ENCODE results near the gene MFN2. TPM values are rescaled to one million over a fixed set of nuclear protein-coding genes. Genes with fewer than 3 reads are reported as not detected.

MFN2 gene
- total RNA-seq, 1 experiment from 2014 or later: 72.6 TPM

- intact Hi-C loops (cut with micrococcal nuclease; ENCODE audit: unreplicated experiment): loop anchor here (1.0 kb wide), 2 partner anchors 59 to 129 kb away; no protein-coding TSS in a partner anchor
These were observed 13.2 kb upstream of the MFN2 start for GRCh38 chr1:11967028-11967547.

DNA sequence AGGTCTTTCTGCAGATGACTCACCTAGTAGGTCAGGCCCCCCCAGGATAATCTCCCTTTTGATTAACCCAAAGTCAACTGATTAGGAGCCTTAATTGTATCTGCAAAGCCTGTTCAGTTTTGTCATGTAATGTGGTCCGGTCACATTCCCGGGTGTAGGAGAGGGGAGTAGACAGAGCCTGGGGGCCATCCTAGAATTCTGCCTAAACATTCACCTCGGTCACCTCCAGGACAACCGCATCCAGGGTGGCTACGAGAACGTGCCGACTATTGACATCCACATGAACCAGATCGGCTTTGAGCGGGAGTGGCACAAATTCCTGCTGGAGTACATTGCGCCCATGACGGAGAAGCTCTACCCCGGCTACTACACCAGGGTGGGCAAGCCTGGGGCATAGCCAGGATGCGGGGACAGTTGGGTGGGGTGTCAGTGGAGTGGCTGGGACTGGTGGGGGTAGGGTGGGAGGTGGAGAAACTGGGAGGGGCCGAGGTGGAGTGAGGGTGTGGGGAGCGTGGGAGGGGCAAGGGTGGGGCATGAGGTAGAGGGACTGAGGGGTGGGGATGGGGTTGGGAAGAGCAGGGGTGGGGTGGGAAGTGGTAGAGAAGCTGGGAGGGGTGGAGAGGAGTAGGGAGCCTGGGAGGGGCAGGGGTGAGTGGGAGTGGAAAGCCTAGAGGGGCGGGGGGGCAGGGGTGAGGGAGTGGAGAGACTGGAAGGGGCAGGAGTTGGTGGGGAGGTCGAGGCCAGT, 9.6 kb upstream of the MFN2 start:
- POLR2A ChIA-PET (ENCODE audit: unreplicated experiment): no interaction called here

More at GRCh38 chr1:11967028-11967547, 13.2 kb upstream of the MFN2 start:
- H3K4me2 ChIP-seq: no peak overlapping the region
- H3K9me2 ChIP-seq (ENCODE audit: insufficient read depth): no peaks in the 10 kb centered on the region
- TF ChIP-seq EZH2 (IDR thresholded peaks at IDR 0.05; ENCODE audit: low read depth): no peak
- peak; percentile 68 for TF ChIP-seq CTCF (conservative IDR thresholded peaks at IDR 0.05)
- DNase-seq: peak; percentile 41 to 42
- H3K27ac ChIP-seq: no peak overlapping the region
- H3K79me2 ChIP-seq (ENCODE audit: low read depth): no peaks in the 10 kb centered on the region
- CTCF ChIA-PET: interaction anchor here (0.5 to 0.7 kb wide), 3 partner anchors 51 to 171 kb away, joined by 3 read pairs; no protein-coding TSS in a partner anchor
- no peaks in the 10 kb centered on the region for H3K27me3 ChIP-seq (ENCODE audit: insufficient read depth, low read depth)
- no peaks in the 10 kb centered on the region for H4K20me1 ChIP-seq (ENCODE audit: insufficient read depth)
- no peak overlapping the region for H3K4me3 ChIP-seq
- peaks cover 6% of the 10 kb centered on the region; the same call in 1 of the 2 replicates for H3K4me1 ChIP-seq (replicated peaks; ENCODE audit: insufficient read depth)
- H3F3A ChIP-seq (ENCODE audit: insufficient read depth, low read depth): no peaks in the 10 kb centered on the region
- POLR2A ChIA-PET (ENCODE audit: unreplicated experiment): interaction anchor here (0.6 to 1.1 kb wide), 2 partner anchors 33 to 59 kb away, joined by 7 to 16 read pairs; partner anchors contain the start of gene PLOD1
- H3K36me3 ChIP-seq (ENCODE audit: low read depth): no peaks in the 10 kb centered on the region
- BruUV-seq (replicated peaks): no TSS peak
- no peak overlapping the region for H2AFZ ChIP-seq
- H3K9me3 ChIP-seq (ENCODE audit: insufficient read depth, low read depth): no peaks in the 10 kb centered on the region

DNA sequence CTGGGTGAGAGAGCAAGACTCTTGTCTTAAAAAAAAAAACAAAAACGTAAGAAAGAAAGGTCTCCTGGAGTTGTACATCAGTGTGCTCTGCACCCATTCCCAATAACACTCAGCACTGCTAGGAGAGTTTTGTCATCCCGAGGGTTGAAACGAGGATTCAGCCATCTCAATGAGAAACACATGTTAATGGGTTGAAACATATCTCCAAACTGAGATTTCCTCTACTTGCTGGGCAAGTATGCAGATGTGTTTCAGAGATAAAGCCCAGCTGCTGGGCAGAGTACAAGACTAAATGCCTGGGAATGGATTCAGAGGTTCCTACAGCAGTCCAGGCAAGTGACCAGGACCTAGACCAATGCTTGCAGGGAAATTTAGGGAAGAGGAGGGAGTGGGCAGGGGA, 2.6 kb upstream of the MFN2 start:
- no TSS peak for BruUV-seq (replicated peaks)
- Histone ChIP-seq H3K4me2 (no peak overlapping the region), H3K79me2 (ENCODE audit: low read depth) (peaks cover 19% of the 10 kb centered on the region), H3F3A (ENCODE audit: insufficient read depth, low read depth) (peaks cover 24% of the 10 kb centered on the region; the same call in 1 of the 2 replicates), H3K36me3 (ENCODE audit: low read depth) (no peaks in the 10 kb centered on the region), H3K9me3 (ENCODE audit: insufficient read depth, low read depth) (no peaks in the 10 kb centered on the region), H3K27me3 (ENCODE audit: insufficient read depth, low read depth) (no peaks in the 10 kb centered on the region), H2AFZ (no peak overlapping the region), H3K4me1 (replicated peaks; ENCODE audit: insufficient read depth) (peaks cover 26% of the 10 kb centered on the region), H3K4me3 (no peak overlapping the region), H4K20me1 (ENCODE audit: insufficient read depth) (no peaks in the 10 kb centered on the region), H3K27ac (no peak overlapping the region), H3K9me2 (ENCODE audit: insufficient read depth) (no peaks in the 10 kb centered on the region)
- no peak for DNase-seq
- intact Hi-C loops (cut with micrococcal nuclease; ENCODE audit: unreplicated experiment): no loop called here
- CTCF ChIA-PET: no interaction called here
- TF ChIP-seq CTCF (conservative IDR thresholded peaks at IDR 0.05): no peak
- no peak for TF ChIP-seq EZH2 (IDR thresholded peaks at IDR 0.05; ENCODE audit: low read depth)
- POLR2A ChIA-PET (ENCODE audit: unreplicated experiment): no interaction called here

More for the DNA sequence above, 9.6 kb upstream of the MFN2 start:
- no peaks in the 10 kb centered on the region for H3K79me2 ChIP-seq (ENCODE audit: low read depth)
- H3K4me3 ChIP-seq: no peak overlapping the region
- DNase-seq: no peak
- H3K27ac ChIP-seq: no peak overlapping the region
- CTCF ChIA-PET: no interaction called here
- intact Hi-C loops (cut with micrococcal nuclease; ENCODE audit: unreplicated experiment): no loop called here
- H4K20me1 ChIP-seq (ENCODE audit: insufficient read depth): no peaks in the 10 kb centered on the region
- H3K27me3 ChIP-seq (ENCODE audit: insufficient read depth, low read depth): no peaks in the 10 kb centered on the region
- no peaks in the 10 kb centered on the region for H3K36me3 ChIP-seq (ENCODE audit: low read depth)
- no peak overlapping the region for H2AFZ ChIP-seq
- H3K4me1 ChIP-seq (replicated peaks; ENCODE audit: insufficient read depth): peaks cover 6% of the 10 kb centered on the region; the same call in 1 of the 2 replicates
- no peak overlapping the region for H3K4me2 ChIP-seq
- no peaks in the 10 kb centered on the region for H3K9me2 ChIP-seq (ENCODE audit: insufficient read depth)
- TF ChIP-seq CTCF (conservative IDR thresholded peaks at IDR 0.05): no peak
- H3F3A ChIP-seq (ENCODE audit: insufficient read depth, low read depth): no peaks in the 10 kb centered on the region
- BruUV-seq (replicated peaks): no TSS peak
- H3K9me3 ChIP-seq (ENCODE audit: insufficient read depth, low read depth): no peaks in the 10 kb centered on the region
